Spleen (tissue), 7 donors: ENCODE data around the gene IRGC.

Experiments
- CTCF ChIP-seq, 11 experiments: fragments of 200-600 bp in 7 of 11; fragments of 450-650 bp in 4 of 11; sonication (generic) in 4 of 11; IDR thresholded peaks in 8 of 11; conservative IDR thresholded peaks in 3 of 11; 1 replicate in 7 of 11; 2 replicates in 4 of 11; pipeline versions ENCODE4 v1.4.0 to v1.8.0; 2016 to 2021; ENCODE audit warnings: antibody characterized with exemption in 11 of 11, inconsistent platforms in 4 of 11, mild to moderate bottlenecking in 1 of 11
- POLR2A ChIP-seq, 3 donors: fragments of 450-650 bp; IDR thresholded peaks; one replicate each; pipeline ENCODE4 v1.5.1; 2017; ENCODE audit warnings: antibody characterized with exemption in 3 of 3, mild to moderate bottlenecking in 1 of 3
- donor health status: DM: no; HTN: no; CAD: no; lungs with moderate emphysema.
- donor health status: DM: no; HTN: no; CAD: no.
- donor health status: DM: no; HTN: no; CAD: no.

DNA sequence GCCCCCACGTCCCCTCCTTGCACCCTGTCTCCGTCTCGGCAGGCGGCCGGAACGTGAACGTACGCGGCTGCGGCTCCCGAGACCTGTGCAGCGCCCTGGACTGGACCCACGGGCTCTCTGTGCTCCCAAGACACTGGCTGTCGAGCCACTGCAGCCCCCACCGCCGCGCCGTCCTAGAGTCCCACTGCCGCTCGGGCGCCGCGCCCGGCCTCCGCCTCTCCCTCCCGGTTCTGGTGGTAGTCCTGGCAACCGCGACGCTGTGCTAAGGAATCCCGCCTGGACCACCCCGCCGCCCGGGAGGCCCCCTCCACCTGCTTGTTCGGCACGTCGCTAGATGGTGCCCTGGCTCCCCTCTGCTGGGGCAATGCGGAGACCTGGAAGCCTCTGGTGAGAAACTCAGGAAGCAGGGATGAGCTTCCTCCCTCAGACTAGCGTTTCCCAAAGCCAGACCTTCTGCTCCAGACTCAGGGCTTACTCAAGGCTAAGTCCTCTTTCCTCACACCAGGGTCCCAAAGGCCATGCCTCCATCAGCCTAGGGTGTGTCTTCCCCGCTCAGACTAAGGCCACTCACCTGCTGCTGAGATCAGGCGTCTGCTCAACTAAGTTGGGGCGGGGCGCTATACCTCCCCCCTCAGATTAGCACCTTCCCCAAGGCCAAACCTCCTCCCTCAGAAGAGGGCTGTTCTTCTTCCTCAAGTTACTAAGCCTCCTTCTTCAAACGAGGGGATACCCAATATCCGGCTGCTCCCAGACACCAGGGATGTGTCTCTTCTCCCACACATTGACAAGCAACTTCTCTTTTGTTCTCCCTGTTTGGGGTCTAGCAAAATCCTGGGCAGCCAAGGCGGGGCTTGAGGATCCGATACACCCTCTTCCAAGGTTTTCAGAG, 16.1 kb upstream of the IRGC start:
- TF ChIP-seq POLR2A (IDR thresholded peaks at IDR 0.05) (no peak), CTCF (IDR thresholded peaks at IDR 0.05 in 8 of 11, conservative IDR thresholded peaks at IDR 0.05 in 3 of 11) (no peak)
